H1 (cell line): ENCODE measurements around the gene RGL3.

Experiments used
- CHD2 ChIP-seq: IDR thresholded peaks from 2 replicates; pipeline ENCODE4 v1.6.1; 2012; ENCODE audit warnings: low read length, improper control_type of control experiment
- CTCF ChIP-seq, 3 experiments: IDR thresholded peaks; 1 replicate in 2 of 3; 2 replicates in 1 of 3; pipeline versions ENCODE4 v1.5.1 to v1.6.1; 2011; ENCODE audit warnings: low read length in 3 of 3, mild to moderate bottlenecking in 3 of 3, inconsistent platforms in 2 of 3, low read depth in 1 of 3, moderate library complexity in 1 of 3; ENCODE audit not compliant: insufficient read depth in 1 of 3; ENCODE audit errors: control extremely low read depth in 1 of 3
- EZH2 ChIP-seq: fragments of 200-600 bp; sonication (generic); IDR thresholded peaks from 2 replicates; pipeline ENCODE4 v1.7.1; 2012; ENCODE audit warnings: low read depth, mild to moderate bottlenecking, moderate library complexity, low read length, inconsistent platforms; ENCODE audit not compliant: severe bottlenecking
- KDM1A ChIP-seq: fragments of 200-600, 300-600 bp; sonication (generic); IDR thresholded peaks from 2 replicates; pipeline ENCODE4 v1.7.1; 2016; ENCODE audit warnings: mild to moderate bottlenecking, low read length, borderline replicate concordance
- MAX ChIP-seq: IDR thresholded peaks from 2 replicates; pipeline ENCODE4 v1.6.1; 2012; ENCODE audit warnings: inconsistent platforms
- POLR2A ChIP-seq, 2 experiments: IDR thresholded peaks; 1 replicate in 1 of 2; 2 replicates in 1 of 2; pipeline ENCODE4 v1.6.1; 2011; ENCODE audit warnings: low read depth in 2 of 2, low read length in 2 of 2, mild to moderate bottlenecking in 2 of 2; ENCODE audit errors: control extremely low read depth in 1 of 2
- RFX5 ChIP-seq: IDR thresholded peaks from 2 replicates; pipeline ENCODE4 v1.6.1; 2011; ENCODE audit warnings: low read depth, low read length, improper control_type of control experiment, borderline replicate concordance
- SIRT6 ChIP-seq: IDR thresholded peaks from one replicate; pipeline ENCODE4 v1.7.1; 2012; ENCODE audit warnings: low read length, inconsistent platforms
- SP1 ChIP-seq: IDR thresholded peaks from 2 replicates; pipeline ENCODE4 v1.6.1; 2011; ENCODE audit warnings: low read depth, low read length
- YY1 ChIP-seq: IDR thresholded peaks from 2 replicates; pipeline ENCODE4 v1.6.1; 2011; ENCODE audit warnings: low read depth, mild to moderate bottlenecking, low read length

GRCh38 chr19:11404588-11405222, 14.4 kb downstream of the RGL3 start:
- TF ChIP-seq SIRT6 (no peak), KDM1A (no peak), POLR2A (IDR thresholded peaks at IDR 0.05; ENCODE audit: control extremely low read depth in 1 of 2, low read depth in 2 of 2, low read length in 2 of 2) (no peak), MAX (no peak), SP1 (no peak), CTCF (IDR thresholded peaks at IDR 0.05; ENCODE audit: control extremely low read depth in 1 of 3, insufficient read depth in 1 of 3, low read depth in 1 of 3, low read length in 3 of 3) (no peak), YY1 (no peak), CHD2 (no peak), RFX5 (no peak), EZH2 (no peak)
